ENCODE results near the gene KCNK16.
"Not testable (repeated sequence)": the region's sequence is repeated elsewhere in the genome, so short reads cannot be mapped to it uniquely, and the experiment has no call there.

KCNK16 gene

DNA sequence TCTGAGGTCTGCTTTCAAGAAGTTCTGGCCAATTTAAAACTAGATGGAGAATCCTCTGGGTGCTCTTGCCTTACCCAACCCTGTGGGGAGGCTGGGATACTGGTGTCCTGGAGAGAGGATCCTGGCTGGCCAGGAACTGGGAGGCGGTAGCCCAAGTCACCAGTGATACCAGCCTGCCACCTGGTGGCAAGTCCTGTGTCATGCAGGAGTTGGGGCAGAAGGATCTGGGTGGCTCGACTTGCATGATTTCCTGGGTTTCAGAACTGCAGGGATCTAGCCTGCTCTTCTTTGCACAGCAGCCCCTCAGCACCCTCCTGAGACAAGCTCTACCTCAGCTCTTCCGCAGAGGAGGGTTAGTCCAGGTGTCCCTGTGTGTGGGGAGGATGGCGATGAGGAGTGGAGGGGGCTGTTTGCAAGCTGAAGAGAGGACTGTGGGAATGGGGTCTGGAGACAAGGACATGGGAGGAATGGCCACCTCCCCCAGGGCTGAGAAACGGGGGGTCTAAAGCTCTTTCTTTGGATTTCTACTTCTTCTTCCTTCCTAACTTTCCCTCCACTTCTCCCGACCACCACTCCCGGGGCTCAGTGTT, 12.5 kb downstream of the KCNK16 start:
- peak; percentile 17 for DNase-seq (ENCODE audit: low spot score)

DNA sequence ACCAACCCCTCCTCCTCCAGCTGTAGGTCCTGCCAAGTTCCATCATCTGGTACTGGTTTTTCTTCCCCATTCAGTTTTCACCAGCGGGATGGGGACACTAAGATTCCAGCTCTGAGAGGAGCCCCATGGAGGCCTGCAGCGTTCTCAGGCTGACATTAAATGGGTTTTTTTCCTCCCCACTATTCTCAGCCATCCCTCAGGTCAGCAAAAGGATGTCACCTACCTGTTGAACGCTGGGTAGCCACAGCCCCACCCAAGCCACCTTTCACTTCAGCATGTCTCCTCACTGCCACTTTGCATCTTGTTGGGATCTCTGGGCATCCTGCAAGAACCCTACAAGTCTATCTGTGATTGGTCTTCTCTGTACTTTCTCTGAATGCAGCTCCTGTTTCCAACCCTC, 15.0 kb downstream of the KCNK16 start:
- no peak for DNase-seq (ENCODE audit: low spot score)

DNA sequence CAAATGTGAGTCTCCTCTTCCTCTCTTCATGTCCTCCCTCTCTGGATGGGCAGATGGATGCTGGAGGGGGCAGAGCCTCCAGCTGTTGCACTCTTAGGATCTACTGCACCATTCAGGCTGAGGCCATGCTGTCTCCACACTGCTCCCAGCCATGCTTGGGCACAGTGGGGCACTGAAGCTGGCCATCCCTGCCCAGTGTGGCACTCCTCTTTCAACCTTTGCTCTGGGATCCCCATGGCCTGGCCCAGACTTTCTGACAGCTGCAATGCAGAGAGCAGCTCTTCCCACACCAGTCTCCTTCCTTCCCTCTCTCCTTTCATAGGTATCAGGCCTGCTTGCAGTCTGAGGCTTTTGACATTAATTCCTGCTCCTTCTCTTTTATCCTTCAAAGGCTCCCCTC, 17.6 kb downstream of the KCNK16 start:
- no peak for DNase-seq (ENCODE audit: low spot score)

DNA sequence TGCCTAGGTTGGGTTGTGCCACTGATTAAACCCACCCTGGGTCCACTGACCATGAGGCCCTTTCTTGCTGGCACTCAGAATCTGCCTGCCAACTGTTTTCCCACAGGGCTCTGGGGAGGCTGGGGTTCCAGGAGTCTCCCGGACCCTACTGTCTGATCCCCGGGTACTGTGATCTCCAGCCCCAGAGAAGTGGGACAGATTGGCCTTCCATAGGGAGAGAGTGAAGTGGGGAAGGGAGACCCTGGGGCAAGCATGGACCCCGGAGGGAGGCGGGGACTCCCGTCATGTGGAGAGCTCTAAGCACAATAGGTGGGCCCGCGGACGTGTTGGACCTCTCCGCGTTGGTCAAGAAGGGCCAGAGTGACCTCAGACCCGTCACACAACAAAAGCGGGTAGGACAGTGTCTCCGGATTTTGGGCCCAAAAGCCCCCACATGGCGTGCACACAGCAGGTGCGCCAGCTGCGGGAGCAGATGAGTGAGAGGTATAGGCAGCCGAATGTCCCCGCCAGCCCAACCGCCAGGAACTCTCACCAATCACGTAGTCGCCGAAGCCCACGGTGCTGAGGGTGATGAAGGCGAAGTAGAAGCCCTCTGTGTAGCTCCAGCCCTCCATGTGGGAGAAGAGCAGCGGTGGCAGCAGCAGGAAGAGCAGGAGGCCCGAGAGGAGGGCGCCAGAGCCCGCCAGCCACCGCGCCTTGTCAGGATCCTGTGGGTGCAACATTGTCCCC, 18.9 kb downstream of the KCNK16 start:
- DNase-seq (ENCODE audit: low spot score): no peak

DNA sequence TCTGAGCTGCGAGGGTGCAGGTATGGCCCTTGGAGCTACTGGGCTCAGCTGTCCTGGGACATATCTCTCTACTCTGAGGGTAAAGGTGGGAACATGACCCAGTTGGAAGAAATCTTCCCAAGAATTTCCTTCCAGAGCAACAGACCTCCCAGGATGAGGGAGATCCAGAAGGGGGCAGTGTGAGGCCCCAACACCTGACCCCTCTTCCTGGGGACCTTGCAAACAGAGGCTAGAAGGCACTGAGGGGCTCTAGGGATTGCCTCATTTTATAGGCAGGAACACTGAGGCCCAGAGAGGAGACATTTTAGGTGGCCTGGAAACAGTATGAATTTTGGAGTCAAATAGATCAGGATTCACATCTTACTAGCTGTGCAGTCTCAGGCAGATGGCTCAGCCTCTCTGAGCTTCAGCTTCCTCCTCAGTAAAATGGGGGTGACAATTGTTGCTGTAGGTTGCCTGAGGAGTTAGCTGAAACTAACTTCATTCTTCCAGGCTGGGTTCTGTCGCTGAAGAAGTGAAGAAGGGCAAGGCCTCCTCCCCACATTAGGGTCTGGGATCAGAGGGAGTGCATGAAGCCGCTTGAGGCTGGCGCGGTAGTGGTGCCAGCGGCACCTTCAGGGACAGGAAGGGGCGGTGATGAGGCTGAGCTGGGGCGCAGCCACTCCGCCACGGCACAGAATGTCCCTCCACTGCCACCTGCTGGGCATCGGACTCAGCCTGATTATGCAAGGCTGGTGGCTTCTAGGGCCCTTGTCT, 19.7 kb downstream of the KCNK16 start:
- peak; percentile 75 for DNase-seq (ENCODE audit: low spot score)

- no peak for DNase-seq (ENCODE audit: low spot score)
Observed at GRCh38 chr6:39302011-39302410, 20.5 kb downstream of the KCNK16 start.

- no peak for DNase-seq (ENCODE audit: low spot score)
Observed at GRCh38 chr6:39301606-39302005, 20.9 kb downstream of the KCNK16 start.

- DNase-seq (ENCODE audit: low spot score): no peak
Observed at GRCh38 chr6:39300739-39301138, 21.8 kb downstream of the KCNK16 start.

DNA sequence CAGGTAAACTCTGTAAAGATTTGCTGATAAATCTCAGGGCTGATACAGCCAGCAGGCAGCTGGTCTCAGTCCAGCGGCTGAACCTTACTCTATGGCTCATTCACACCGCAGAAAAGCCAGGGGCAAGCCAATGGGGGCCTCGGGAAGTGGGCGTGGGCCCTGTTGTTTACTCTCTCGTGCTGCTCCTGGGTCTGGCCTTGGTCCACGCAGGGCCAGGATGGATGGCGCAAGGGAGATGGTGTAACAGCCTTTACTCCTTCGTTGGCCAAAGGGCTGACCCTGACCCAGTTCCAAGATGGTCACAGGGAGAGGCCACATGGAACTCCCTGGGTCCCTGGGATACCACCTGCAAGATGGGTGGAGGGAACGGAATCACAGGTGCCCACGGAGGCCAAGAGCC, 24.4 kb downstream of the KCNK16 start:
- no peak for DNase-seq (ENCODE audit: low spot score)

DNA sequence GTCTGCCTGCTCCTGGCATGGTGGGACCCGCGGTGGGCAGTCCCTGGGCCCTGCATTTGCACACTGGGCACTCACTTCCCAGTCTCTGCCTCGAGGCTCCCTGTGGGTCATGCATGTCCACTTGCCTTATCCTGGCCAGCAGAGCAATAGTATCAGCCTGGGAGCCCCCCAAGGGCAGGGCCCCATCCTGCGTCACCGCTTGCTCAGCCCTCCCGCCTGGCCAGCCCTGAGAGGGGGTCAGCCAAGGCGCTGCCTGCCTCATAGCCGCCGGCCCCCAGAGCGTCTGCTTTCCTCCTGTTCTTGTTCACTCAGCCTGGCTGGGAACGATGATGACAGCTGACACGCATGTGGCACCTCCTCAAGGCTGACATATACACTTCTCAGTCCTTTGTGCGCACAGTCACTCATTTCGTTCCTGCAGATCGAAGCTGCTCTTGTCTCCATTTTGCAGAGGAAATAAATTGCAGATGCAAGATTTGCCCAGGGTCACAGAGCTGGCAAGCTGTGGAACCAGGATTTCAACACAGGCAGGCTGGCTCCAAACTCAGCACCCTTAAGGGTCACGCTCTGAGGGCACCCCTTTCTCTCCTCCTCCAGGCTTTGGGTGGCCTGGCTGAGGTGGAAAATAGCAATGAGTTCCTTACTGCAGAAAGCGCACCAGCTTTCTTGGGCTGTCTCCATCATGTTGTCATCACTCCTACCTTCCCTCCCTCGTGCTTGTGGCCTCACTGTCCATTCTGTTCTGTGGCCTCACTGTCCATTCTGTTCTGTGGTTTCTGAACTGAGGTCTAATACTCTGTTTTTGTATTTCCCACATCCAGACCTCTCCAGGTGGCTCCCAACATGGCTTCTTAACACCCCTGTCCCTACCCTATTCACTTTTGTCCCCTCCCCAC, 25.5 kb downstream of the KCNK16 start:
- DNase-seq (ENCODE audit: low spot score): no peak

GRCh38 chr6:39295611-39296011, 26.9 kb downstream of the KCNK16 start:
- DNase-seq (ENCODE audit: low spot score): no peak

DNA sequence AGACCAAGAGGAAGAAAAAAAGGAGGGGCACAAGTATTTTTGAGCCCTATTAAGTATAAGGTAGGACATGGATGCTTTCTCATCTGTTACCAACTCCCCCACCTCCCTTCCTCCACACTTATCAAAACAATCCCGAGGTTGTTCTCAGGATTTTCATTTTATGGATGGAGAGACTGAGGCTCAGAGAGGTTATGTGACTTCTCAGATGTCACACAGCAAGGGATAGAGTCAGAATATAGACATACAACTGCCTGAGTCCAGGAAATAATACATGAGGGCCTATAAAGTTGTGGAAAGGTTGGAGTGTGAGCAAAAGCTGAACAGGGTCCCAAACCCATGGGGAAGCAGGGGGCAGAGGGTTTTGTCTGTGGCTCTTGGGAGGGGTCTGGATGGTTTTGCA, 27.6 kb downstream of the KCNK16 start:
- DNase-seq (ENCODE audit: low spot score): no peak

- DNase-seq (ENCODE audit: low spot score): no peak
Observed at GRCh38 chr6:39294133-39294532, 28.4 kb downstream of the KCNK16 start.

DNA sequence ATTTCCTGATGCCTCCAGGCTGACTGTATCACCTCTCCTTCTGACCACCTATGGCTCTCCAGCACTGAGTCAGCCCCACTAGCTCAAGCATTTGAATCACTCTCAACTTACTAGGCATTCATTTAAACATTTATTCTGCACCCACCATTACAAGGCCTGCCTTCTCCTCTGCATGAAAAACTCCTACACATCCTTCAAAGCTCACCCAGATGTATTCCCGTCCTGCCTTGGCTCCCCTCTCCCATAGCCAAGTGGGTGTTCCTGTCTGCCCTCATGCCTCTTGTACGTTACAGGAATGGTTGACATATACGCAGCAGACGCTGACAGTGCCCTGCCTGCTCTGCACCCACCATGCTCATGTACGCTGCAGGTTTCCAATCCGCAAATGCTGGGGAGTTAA, 29.9 kb downstream of the KCNK16 start:
- DNase-seq (ENCODE audit: low spot score): no peak

DNA sequence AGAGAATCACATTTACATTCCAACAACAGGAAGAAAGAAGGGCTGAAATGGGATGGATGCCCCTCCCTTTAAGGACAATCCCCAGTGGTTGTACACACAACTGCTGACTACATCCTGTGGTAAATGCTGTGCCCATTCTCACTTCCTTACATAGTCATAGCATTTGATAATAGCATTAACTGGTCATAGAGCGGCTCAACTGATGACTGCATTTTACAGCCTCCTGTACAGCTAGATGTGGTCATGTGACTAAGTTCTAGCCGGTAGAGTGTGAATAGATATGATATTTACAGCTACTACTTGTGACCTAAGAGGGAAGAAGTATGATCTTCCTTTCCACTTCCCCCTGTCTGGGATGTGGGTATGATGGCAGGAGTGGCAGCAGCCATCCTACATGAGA, 33.0 kb downstream of the KCNK16 start:
- DNase-seq (ENCODE audit: low spot score): no peak

DNA sequence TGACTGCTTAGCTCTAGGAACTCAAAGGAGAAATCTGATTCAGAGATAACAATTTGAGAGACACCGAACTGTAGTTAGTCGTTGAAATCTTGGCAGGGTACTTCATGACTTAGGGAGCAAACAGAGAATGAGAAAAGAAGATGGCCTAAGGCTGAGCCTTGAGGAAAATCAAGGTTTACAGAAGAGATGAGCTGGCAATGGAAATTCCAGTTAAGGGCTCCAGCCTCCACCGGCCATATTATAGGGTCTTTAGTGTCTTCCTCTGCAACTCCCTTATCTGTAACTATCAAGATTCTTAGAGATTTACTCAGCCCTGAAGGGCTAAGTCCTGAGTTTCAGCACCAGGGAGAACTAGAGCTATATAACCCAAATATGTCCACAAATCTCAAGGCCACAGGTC, 34.9 kb downstream of the KCNK16 start:
- DNase-seq (ENCODE audit: low spot score): no peak

- not testable (repeated sequence) for DNase-seq (ENCODE audit: low spot score)
Observed at GRCh38 chr6:39286596-39286995, 35.9 kb downstream of the KCNK16 start.

DNA sequence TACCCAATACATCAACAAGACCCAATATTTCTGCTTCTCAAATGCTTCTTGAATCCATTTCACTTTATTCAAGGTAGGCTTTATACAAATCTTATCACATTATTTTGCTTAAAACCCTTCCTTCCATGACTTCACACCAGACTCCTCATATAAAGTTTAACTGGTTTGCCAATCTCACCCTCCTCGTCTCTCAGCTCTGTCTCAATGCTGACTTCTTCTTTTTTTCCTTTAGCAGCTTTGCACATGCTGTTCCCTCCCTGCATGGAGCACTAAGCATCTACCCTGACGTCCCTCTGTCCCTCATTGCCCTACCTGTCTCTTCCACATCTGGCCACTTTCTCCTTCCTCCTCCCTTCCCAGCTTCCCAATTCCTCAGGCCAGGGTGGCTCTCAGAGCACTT, 39.7 kb downstream of the KCNK16 start:
- DNase-seq (ENCODE audit: low spot score): no peak

DNA sequence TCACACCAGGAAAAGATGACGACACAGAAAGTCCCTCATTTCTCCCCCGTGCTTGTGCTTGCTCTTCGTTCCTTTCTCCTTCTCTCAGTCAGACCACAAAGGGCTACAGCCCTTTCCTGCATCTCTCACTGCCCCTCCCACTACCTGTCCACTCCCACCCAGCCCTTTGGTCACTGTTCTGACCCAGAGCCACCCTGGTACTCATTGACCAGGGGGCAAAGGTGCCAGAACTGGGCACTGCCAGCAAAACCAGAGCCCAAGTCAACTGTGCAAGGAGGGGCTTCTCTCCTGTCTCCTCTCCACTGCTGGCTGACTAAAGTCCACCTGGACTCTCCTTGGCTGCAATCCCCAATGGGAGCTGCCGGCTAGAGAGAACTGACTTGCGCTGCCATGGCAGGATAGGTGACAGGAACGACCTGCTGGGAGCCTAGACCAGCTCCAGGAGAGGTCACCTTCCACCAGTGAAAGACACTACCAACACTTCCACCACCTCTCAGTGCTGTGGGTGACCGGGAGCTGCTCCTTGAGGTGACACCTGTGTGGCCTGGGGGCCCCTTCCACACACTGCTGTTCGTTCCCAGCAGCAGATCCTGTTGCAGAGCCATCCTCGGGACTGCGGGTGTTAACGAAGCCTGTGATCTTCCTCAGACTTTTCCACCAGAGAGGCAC, 41.1 kb downstream of the KCNK16 start:
- no peak for DNase-seq (ENCODE audit: low spot score)

DNA sequence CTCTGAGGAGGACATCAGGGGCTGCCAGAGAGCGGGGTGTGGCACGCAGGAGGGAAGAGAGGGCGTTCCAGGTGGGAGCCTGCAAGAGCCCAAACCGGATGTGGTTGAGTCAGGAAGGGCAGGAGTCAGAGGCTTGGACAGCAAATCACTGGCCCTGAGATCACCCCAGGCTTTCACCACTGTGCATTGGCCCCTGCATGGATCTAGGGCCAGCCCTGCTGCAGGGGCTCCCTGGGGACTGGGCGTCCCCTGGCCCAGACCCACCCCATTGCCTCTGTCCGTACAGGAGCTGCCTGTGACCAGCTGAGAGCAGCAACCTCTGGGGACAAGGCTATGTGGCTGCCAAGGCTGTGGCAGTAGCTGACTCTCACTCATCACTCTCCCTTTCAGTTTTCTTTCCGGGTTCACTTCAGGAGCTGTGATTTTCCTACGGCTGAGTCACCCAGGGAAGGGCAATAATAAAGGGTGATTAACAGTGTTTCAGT, 42.2 kb downstream of the KCNK16 start:
- DNase-seq (ENCODE audit: low spot score): no peak

GRCh38 chr6:39279539-39279938, 43.0 kb downstream of the KCNK16 start:
- no peak for DNase-seq (ENCODE audit: low spot score)

Data from CD4-positive, alpha-beta T cell treated with Interleukin-6 at 100 ng/mL for 8 hours (primary cell).